Caco-2 (cell line): Measurements from ENCODE around the gene SCAPER. TPM values are rescaled to one million over a fixed set of nuclear protein-coding genes. Genes with fewer than 3 reads are reported as not detected.

Experiments used
- BruUV-seq: library from RNA; stranded (reverse); fragments of 400-500 nt; replicated peaks from 2 replicates; lab custom pipeline; 2021; lab: Mats Ljungman, UMichigan
- CTCF ChIA-PET: fragments of 300-600 bp; sonication (Branson Sonifier 250); formaldehyde crosslinking; loops from one replicate; lab custom pipeline; 2022; ENCODE audit warnings: antibody characterized with exemption; lab: Charles Lee
- POLR2A ChIA-PET: fragments of 300-600 bp; sonication (Branson Sonifier 250); formaldehyde crosslinking; loops from one replicate; lab custom pipeline; 2022; ENCODE audit warnings: antibody characterized with exemption; lab: Charles Lee
- DNase-seq, 2 experiments: peaks; one replicate each; pipeline versions ENCODE4 v3.0.0 to v3.0.0-alpha.2; 2020 to 2022
- H3K27me3 ChIP-seq: replicated peaks from 2 replicates; pipeline ENCODE4 v1.6.0; 2011; ENCODE audit warnings: low read length; ENCODE audit not compliant: control insufficient read depth, insufficient read depth
- H3K36me3 ChIP-seq: 2 replicates; pipeline ENCODE4 v1.5.1; 2011; ENCODE audit warnings: low read length; ENCODE audit not compliant: control insufficient read depth, insufficient read depth
- H3K4me1 ChIP-seq: fragments of 250-450 bp; sonication (Bioruptor Pico); 2 replicates; pipeline ENCODE4 v1.5.1; 2020; ENCODE audit warnings: mild to moderate bottlenecking
- H3K4me3 ChIP-seq: 2 replicates; pipeline ENCODE4 v1.5.1; 2011; ENCODE audit warnings: low read depth, mild to moderate bottlenecking, control low read depth, low read length
- H3K9me3 ChIP-seq: fragments of 250-450 bp; sonication (Bioruptor Pico); 2 replicates; pipeline ENCODE4 v1.5.1; 2020; ENCODE audit warnings: mild to moderate bottlenecking, moderate library complexity
- H3K27ac Mint-ChIP-seq: one replicate; pipeline ENCODE4 v1.8.0; 2022; ENCODE audit warnings: mixed read lengths; ENCODE audit not compliant: unreplicated experiment
- H3K27me3 Mint-ChIP-seq: one replicate; pipeline ENCODE4 v1.8.0; 2022; ENCODE audit warnings: mixed read lengths; ENCODE audit not compliant: insufficient read depth, unreplicated experiment
- H3K36me3 Mint-ChIP-seq: one replicate; pipeline ENCODE4 v1.8.0; 2022; ENCODE audit warnings: mild to moderate bottlenecking, mixed read lengths; ENCODE audit not compliant: insufficient read depth, unreplicated experiment
- H3K4me1 Mint-ChIP-seq: one replicate; pipeline ENCODE4 v1.8.0; 2022; ENCODE audit warnings: low read depth, mixed read lengths; ENCODE audit not compliant: unreplicated experiment
- H3K4me3 Mint-ChIP-seq: one replicate; pipeline ENCODE4 v1.8.0; 2022; ENCODE audit warnings: mild to moderate bottlenecking, moderate library complexity, mixed read lengths; ENCODE audit not compliant: unreplicated experiment
- H3K9me3 Mint-ChIP-seq: one replicate; pipeline ENCODE4 v1.8.0; 2022; ENCODE audit warnings: mixed read lengths; ENCODE audit not compliant: unreplicated experiment
- intact Hi-C: fragments of 100-400 bp; cut with micrococcal nuclease; formaldehyde crosslinking; loops from one replicate; pipeline ENCODE4 v1.10.0; 2022; ENCODE audit not compliant: unreplicated experiment
- total RNA-seq: library from RNA; stranded (reverse); gene quantifications from 2 replicates; pipeline ENCODE4 v1.2.3, GENCODE V29; 2022
- TF ChIP-seq, protein P1 (sequence below), 2 experiments: fragments of 200-600 bp in 1 of 2; IDR thresholded peaks; 1 replicate in 1 of 2; 2 replicates in 1 of 2; pipeline versions ENCODE4 v1.5.1 to v1.8.0; 2011 to 2022; ENCODE audit warnings: antibody characterized with exemption in 1 of 2, control low read depth in 1 of 2, inconsistent platforms in 1 of 2, low read depth in 1 of 2, low read length in 1 of 2, mild to moderate bottlenecking in 1 of 2, moderate library complexity in 1 of 2; ENCODE audit not compliant: insufficient read depth in 1 of 2, severe bottlenecking in 1 of 2, unreplicated experiment in 1 of 2

SCAPER gene
- total RNA-seq, 1 experiment from 2014 or later, result 24.6 TPM

DNA sequence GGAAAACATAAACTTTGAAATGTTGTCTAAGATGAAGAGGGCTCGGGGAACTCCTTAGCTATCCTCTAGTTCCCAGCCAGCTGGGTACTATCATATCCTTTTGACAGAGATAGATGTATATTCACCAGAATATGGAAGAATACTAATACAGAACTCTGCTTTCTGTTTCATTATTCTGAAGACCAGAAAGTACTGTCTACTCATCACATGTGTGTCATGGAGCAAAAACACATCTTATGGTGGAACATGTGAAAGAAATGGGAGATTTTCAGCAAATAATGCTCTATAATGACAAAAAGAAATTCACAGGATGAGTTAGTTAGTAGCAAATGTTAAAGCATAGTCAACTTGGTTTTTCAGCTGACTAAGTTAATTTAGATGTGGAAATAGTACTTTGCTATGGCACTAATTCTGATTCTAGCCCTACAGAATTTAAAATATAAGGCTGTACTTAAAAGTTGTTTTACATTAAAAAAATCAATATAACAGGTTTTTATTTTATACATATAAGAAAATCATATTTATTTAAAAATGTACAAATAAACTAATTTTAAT is 552.0 kb downstream of the SCAPER start:
- Mint-ChIP-seq H3K27me3 (no peaks in the 10 kb centered on the region), H3K36me3 (peaks cover 6% of the 10 kb centered on the region), H3K9me3 (no peaks in the 10 kb centered on the region), H3K4me3 (peak overlapping the region; percentile 47), H3K4me1 (peaks cover 20% of the 10 kb centered on the region), H3K27ac (no peak overlapping the region)
- no TSS peak for BruUV-seq
- peaks cover 29% of the 10 kb centered on the region for H3K4me1 ChIP-seq
- no peak for DNase-seq
- no peak overlapping the region for H3K4me3 ChIP-seq
- H3K27me3 ChIP-seq, result no peaks in the 10 kb centered on the region
- TF ChIP-seq, protein P1, sequence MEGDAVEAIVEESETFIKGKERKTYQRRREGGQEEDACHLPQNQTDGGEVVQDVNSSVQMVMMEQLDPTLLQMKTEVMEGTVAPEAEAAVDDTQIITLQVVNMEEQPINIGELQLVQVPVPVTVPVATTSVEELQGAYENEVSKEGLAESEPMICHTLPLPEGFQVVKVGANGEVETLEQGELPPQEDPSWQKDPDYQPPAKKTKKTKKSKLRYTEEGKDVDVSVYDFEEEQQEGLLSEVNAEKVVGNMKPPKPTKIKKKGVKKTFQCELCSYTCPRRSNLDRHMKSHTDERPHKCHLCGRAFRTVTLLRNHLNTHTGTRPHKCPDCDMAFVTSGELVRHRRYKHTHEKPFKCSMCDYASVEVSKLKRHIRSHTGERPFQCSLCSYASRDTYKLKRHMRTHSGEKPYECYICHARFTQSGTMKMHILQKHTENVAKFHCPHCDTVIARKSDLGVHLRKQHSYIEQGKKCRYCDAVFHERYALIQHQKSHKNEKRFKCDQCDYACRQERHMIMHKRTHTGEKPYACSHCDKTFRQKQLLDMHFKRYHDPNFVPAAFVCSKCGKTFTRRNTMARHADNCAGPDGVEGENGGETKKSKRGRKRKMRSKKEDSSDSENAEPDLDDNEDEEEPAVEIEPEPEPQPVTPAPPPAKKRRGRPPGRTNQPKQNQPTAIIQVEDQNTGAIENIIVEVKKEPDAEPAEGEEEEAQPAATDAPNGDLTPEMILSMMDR (IDR thresholded peaks at IDR 0.05; ENCODE audit: insufficient read depth in 1 of 2, low read depth in 1 of 2, low read length in 1 of 2, severe bottlenecking in 1 of 2, unreplicated experiment in 1 of 2), result no peak
- CTCF ChIA-PET, result no interaction called here
- H3K9me3 ChIP-seq, result no peaks in the 10 kb centered on the region
- no peaks in the 10 kb centered on the region for H3K36me3 ChIP-seq
- POLR2A ChIA-PET, result interaction anchor here (0.9 to 2.0 kb wide), 2 partner anchors 8 to 17 kb away, joined by 3 to 13 read pairs; partner anchors contain the start of gene ISL2
- intact Hi-C loops, result no loop called here

DNA sequence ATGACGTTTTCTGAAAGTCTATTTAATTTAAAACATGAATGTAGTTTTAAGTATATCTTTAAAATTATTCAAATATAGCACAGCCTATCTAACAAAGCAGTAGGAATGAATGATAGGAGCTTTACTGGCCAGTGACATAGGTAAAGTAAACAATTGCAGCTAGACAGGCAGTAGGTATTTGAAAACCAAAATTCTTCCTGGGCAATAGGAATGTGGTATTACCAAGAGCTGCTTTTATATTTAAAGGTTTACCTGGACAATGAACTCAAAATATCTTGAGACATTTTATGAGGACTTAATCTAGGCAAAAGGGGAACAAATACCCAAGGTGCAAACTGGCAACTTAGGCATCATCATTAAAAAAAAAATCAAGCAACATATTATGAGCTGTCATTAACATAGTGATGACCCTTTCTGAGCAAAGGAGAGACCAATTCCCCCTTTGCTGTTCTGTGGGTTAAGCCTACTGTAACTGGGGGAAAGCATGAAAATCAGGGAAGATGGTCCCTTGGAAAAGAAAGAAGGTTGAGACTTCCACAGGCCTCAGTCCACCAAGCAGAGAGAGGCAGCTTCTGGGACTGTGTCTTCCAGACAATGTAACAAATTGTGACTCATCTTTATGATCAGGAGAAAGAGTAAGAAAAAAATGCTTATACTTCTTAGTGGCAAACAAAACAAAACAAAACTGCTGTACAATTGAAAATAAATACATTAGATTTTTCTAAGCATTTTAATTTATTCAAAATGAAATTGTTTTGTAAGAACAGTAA is 555.7 kb downstream of the SCAPER start:
- H3K4me3 Mint-ChIP-seq, result no peak overlapping the region
- no peaks in the 10 kb centered on the region for H3K27me3 Mint-ChIP-seq
- BruUV-seq, result no TSS peak

DNA sequence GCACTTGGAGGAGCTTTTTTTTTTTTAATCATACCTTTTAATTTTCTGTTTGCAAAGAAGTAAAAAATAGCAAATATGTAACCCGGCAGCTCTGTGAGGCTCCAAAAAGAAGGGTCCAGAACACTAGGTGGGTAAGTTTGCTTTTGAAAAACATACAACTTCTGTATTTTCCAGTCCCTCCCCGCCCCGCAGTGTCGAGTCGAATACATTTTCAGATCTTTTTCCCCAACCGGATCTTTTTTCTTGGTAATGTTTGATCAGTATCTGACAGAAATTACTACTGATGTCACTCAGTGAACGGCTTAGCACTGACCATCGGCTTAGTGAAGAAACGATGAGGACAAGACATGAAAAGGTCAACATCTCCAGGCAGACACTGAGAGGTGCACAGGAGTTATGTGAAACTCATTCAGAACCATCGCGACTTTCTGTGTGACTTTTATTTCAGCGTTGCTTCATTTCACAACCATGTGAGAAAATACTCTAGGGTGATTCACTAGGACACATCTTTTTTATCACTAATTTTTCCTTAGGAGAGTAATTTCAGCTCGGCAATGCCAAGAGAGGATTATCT is 557.6 kb downstream of the SCAPER start:
- ChIA-PET CTCF (no interaction called here), POLR2A (no interaction called here)
- H3K9me3 Mint-ChIP-seq, result no peaks in the 10 kb centered on the region
- H3K36me3 Mint-ChIP-seq, result peaks cover 5% of the 10 kb centered on the region
- intact Hi-C loops, result no loop called here
- Histone ChIP-seq H3K36me3 (no peaks in the 10 kb centered on the region), H3K4me1 (peaks cover 12% of the 10 kb centered on the region), H3K27me3 (no peaks in the 10 kb centered on the region), H3K4me3 (peak overlapping the region; percentile 75), H3K9me3 (no peaks in the 10 kb centered on the region)
- H3K27me3 Mint-ChIP-seq, result no peaks in the 10 kb centered on the region
- peaks cover 9% of the 10 kb centered on the region for H3K4me1 Mint-ChIP-seq
- no peak overlapping the region for H3K27ac Mint-ChIP-seq
- H3K4me3 Mint-ChIP-seq, result peak overlapping the region; percentile 87
- no peak for DNase-seq
- no TSS peak for BruUV-seq
- TF ChIP-seq, protein P1 (IDR thresholded peaks at IDR 0.05; ENCODE audit: insufficient read depth in 1 of 2, low read depth in 1 of 2, low read length in 1 of 2, severe bottlenecking in 1 of 2, unreplicated experiment in 1 of 2), result no peak

More for the DNA sequence above, 555.7 kb downstream of the SCAPER start:
- Histone ChIP-seq H3K36me3 (no peaks in the 10 kb centered on the region), H3K9me3 (no peaks in the 10 kb centered on the region), H3K4me3 (no peak overlapping the region), H3K4me1 (peaks cover 20% of the 10 kb centered on the region), H3K27me3 (no peaks in the 10 kb centered on the region)
- DNase-seq, result no peak
- ChIA-PET POLR2A (interaction anchor here (1.0 kb wide), 1 partner anchor 13 kb away, joined by 8 read pairs; the partner anchor contains the start of gene ISL2), CTCF (interaction anchor here (0.7 kb wide), 1 partner anchor 24 kb away, joined by 3 read pairs; no protein-coding TSS in a partner anchor)
- TF ChIP-seq, protein P1 (IDR thresholded peaks at IDR 0.05; ENCODE audit: insufficient read depth in 1 of 2, low read depth in 1 of 2, low read length in 1 of 2, severe bottlenecking in 1 of 2, unreplicated experiment in 1 of 2), result no peak
- H3K9me3 Mint-ChIP-seq, result no peaks in the 10 kb centered on the region
- H3K36me3 Mint-ChIP-seq, result peaks cover 5% of the 10 kb centered on the region
- peaks cover 11% of the 10 kb centered on the region for H3K4me1 Mint-ChIP-seq
- intact Hi-C loops, result no loop called here
- no peak overlapping the region for H3K27ac Mint-ChIP-seq
